Activated CD8-positive, alpha-beta memory T cell treated with anti-CD3 and anti-CD28 coated beads, Interleukin-2, amount 50 U/mL, for 24 hours (primary cell): ENCODE data around the gene SLC25A33.
"Not testable (repeated sequence)": the region's sequence is repeated elsewhere in the genome, so short reads cannot be mapped to it uniquely, and the experiment has no call there.

Source experiments
- DNase-seq: peaks from one replicate; pipeline ENCODE4 v3.0.0-alpha.2; 2020; ENCODE audit errors: extremely low read depth

SLC25A33 gene

DNA sequence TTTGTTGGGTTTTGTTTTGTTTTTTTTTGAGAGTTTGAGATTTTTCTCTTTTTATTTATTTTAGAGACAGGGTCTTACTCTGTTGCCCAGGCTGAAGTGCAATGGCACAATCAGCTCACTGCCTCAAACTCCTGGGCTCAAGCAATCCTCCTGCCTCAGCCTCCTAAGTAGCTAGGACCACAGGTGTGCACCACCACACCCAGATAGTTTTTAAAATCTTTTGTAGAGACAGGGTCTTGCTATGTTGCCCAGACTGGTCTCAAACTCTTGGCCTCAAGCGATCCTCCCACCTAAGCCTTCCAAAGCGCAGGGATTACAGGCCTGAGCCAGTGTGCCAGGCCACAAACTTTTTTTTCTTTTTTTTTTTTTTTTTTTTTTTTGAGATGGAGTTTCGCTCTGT is 85.8 kb downstream of the SLC25A33 start:
- not testable (repeated sequence) for DNase-seq

DNA sequence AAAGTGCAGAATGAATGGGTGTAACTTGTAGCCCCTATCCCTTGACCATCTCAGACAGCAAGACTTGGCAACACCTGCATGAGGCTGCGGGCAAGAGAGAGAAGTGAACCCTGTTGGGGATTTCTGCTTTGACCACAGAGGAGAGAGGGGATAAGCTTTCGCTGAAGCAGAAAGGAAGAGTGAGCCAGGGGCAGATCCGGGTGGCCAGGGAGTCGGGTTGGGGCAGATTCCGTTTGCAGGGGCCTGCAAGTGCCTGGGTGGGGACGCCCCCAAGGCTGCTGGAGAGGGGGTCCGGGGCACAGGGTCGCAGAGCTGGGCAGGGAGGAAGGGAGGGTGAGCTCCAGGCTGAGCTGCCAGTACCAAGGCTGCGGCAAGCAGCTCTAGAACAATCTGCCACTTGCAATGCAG is 86.9 kb downstream of the SLC25A33 start:
- DNase-seq, result no peak

DNA sequence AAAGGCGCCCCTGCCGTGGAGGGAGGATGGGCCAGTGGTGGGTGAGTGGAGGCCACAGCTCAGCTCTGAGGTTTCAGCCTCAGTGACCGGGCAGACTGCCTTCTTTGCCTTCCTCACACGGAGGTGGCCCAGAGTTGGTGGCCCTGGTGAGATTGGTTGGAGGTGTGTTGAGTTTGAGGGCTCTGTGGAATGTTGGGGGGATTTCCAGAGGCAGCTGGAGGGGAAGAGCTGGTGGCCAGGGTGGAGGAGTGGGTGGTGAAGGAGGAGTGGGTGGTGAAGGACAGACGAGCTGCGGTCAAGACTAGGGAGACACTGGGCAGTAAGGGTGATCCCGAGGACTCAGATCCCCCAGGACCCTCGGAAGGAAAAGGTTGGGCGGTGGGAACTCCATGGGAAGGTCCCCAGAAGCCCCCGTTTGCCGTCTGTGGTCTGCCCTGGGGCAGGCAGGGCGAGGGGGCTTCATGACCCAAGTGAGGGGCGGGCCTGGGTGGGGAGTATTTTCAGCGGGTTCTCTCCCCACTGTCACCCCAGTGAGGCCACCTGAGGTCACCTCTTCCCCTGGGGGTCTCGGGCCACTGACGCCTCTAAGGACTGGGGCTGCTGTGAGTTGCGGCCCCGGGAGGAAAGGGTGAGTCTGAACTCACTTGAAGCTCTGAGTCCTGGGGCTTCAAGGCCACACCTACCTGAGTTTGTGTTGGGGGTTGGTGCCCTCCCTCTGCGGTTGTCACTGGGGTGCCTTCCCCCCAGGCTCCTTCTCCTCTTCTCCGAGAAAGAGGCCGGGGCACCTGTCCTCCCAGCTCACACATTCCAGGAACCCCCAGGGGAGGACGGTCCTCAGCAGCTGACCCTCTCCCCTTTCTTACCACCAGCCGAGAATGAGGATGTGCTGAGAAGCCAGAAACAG is 89.5 kb downstream of the SLC25A33 start:
- no peak for DNase-seq

DNA sequence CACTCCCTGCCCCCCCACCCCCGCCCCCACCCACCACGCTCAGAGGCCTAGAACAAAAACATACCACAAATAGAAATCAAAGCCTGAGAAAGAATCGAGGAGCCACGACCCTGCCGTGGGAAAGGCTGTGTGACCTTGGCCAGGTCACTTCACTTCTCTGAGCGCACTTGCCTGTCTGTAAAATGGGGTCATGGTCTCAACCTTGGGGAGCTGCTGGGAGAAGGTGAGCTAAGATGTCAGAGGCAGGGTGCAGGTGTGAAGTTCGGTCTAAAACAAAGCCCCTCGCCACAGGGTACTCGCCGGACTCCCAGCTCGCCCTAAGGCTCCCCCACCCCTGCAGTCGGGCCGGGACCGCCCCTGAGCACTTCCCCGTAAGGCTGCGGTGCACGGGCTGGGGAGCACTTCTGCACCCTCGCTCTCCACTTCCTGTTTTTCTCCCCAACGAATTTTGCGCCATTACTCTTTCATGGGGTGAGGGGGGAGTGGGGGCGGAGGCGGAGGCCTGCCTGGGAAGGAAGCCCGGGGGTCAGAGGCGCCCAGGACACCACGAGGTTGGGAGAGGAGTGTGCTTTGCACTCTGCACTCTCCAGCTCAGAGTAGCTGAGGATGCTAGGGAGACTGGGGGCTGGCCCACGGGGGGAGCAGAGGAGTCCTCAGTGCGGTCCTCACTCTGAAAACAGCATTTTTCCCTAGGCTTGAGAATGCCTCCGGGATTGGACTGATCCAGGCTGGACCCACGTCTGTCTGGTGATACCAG is 90.4 kb downstream of the SLC25A33 start:
- DNase-seq, result peak; percentile 56

DNA sequence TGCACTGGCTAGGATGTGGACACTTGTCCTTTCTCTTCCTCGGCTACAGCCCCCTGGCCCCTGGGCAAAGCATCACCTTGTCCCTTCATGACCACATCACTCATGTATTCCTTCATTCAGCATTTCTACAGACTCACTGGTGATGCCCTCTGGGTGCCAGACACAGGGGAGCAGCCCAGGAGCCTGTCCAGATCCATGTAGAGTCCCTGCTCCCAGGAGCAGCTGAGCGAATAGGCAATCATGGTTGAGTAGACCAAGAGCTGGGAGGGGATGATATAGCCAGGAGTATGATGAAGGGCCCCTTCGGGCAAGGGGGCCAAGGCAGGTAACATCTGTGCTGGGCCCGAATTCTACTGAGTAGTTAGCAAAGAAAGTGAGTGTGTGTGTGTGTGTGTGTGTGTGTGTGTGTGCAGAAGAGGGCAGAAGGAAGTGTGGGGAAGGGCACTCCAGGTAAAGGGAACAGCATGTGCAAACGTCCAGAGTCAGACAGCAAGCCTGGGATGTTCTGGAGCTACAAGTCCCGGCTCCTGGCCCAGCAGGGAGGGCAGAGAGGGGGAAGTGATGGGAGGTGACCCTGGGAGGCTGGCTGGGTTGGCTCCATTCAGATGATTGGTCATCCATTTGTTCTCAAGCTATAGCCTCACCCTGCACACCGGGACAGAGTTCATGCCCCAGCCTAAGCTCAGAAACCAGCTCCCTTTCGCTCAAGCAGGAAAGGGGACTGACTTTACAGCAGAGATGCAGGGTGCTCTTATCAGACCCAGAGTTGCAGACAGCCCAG is 91.3 kb downstream of the SLC25A33 start:
- no peak for DNase-seq

DNA sequence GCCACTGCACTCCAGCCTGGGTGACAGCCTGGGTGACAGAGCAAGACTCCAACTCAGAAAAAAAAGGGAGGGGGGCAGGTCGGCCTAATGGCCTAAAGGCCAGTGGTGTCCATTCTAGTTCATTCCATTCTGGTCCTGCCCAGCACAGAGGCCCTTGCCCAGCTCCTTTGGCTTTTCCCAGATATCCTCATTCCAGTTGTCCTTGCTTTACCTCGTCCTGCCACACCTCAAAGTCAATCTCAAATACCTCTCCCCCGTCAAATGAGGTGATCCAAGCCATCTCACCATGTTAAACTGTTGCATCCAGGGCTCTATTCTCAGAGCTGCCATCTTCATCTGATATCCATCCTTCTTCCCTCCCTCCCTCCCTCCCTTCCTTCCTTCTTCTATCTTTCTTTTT is 92.3 kb downstream of the SLC25A33 start:
- no peak for DNase-seq

DNA sequence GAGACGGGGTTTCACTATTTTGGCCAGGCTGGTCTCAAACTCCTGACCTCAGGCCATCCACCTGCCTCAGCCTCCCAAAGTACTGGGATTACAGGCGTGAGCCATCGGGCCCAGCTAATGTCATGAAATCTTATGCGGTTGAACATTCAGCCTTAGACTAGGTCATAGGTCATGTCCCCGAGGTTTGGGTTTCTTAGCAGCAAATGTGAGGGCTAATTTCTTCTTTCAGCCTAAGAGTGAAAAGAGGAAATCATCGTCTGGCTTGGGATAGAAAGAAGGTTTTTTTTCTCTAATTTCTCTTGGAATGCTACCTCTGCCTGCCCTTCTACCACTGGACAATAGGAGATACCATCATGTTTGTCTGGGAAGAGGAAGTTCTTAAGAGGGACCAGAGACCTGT is 94.2 kb downstream of the SLC25A33 start:
- no peak for DNase-seq

DNA sequence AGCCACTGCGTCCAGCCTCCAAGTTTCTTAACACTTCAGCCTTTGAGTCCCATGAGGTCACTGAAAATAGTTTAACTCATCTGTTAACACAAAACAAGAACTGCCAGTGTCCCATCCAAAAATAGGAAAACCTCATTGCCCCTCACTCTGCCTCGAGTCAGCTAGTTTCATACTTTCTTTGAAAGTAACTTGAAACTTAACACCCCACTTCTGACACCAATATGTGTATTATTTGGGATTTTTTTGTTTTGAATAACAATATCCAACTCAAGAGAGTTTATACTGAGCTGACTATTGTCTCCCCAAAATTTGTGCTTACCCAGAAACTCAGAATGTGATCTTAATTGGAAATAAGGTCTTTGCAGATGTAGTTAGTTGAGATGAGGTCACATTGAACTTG is 95.3 kb downstream of the SLC25A33 start:
- no peak for DNase-seq
